Hematopoietic multipotent progenitor cell treated with erythropoietin and hydrocortisone succinate and interleukin-3 and kit ligand, for 8 days (in vitro differentiated cells): Measurements from ENCODE around the gene GCNT4.
A peak's percentile ranks its signal among the peaks of the same experiment; 100 is the strongest.

Source experiments
- DNase-seq: peaks from one replicate; pipeline ENCODE4 v3.0.0-alpha.2; 2015

The GCNT4 gene

DNA sequence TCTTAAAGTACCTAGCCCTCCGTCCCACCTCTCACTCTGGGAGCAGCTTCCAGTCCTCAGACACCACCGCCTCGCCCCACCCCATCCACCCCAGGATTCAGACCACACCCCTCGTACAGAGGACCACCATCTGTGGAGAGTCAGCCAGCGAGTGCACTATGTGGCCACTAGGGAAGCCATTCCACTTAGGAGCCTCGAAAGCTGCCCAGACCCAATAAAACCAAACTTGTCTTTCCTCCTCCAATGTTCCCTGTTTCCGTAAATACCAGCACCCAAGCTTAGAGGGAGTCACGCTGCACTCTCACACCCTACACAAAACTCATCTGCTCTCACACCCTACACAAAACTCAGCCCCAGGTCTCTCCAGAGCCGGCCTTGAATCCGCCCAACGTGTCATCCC is 1.9 kb downstream of the GCNT4 start:
- peak; percentile 51 for DNase-seq

GRCh38 chr5:75049456-75050351 is 2.7 kb downstream of the GCNT4 start:
- peak; percentile 76 for DNase-seq

- DNase-seq, result no peak
These were observed 3.9 kb downstream of the GCNT4 start for GRCh38 chr5:75048457-75048953.

GRCh38 chr5:75047356-75047755 is 5.0 kb downstream of the GCNT4 start:
- DNase-seq, result no peak

- peak; percentile 57 for DNase-seq
These were observed 5.8 kb downstream of the GCNT4 start for GRCh38 chr5:75046366-75047142.

DNA sequence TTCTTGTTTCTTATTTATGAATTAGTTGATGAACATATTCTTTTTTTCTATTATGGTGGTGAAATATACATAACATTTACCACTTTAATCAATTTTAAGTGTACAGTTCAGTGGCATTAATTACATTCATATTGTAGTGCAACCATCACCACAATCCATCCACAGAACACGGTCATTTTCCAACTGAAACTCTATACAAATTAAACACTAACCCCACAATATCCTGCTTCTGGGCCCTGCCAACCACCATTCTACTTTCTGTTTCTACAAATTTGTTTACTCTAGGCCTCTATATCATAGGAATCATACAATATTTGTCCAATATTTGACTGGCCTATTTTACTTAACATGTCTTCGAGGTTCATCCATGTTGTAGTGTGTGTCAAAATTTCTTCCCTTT is 7.3 kb downstream of the GCNT4 start:
- DNase-seq, result no peak

GRCh38 chr5:75044406-75044805 is 8.0 kb downstream of the GCNT4 start:
- DNase-seq, result no peak

DNA sequence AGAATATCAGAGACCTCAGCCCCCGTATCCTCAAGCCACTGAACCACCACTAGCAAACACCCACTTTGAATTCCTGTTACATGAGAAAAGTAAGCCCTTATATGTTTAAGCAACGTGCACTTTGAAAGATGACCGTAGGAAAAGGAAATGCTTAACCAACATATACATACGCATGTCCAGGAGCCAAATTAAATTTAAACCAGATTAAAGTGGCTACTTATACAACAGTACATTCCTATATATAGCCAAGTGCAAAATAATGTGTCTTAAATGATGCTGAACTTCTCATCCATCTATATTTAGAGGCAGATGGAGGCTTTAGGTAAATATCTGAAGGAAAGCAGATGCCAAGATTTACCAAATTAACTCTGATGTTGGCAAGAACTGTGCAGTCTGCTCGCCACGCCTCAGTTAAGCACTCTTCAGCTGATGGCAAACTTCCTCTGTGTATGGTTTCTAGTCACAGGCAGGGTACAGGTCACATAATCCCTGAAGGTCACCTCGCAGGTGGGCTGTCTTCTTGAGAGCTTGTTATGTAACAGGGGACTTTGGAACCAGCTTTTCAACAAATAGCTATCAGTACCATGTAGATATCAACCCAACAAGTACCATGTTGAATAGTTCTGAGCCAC is 8.6 kb downstream of the GCNT4 start:
- no peak for DNase-seq

DNA sequence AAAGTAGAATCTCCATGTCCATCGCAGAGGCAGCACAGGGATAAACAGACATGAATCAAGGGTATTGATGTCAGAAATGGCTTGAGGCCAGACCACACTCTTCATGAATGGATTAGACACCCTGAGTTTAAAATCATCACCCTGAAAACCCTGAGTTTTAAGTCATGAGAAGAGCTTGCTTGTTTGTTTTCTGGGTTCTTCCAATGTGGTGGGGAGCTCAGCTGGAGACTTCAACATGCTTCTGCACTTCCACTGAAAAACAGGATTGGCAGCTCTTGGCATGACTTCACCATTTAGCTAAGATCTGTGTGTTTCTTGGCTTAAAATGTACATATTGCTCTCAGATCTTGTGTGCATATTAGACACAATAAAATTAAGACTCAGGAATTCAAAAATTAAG is 9.8 kb downstream of the GCNT4 start:
- no peak for DNase-seq

GRCh38 chr5:75040973-75041372 is 11.4 kb downstream of the GCNT4 start:
- no peak for DNase-seq

GRCh38 chr5:75037106-75037505 is 15.3 kb downstream of the GCNT4 start:
- no peak for DNase-seq

DNA sequence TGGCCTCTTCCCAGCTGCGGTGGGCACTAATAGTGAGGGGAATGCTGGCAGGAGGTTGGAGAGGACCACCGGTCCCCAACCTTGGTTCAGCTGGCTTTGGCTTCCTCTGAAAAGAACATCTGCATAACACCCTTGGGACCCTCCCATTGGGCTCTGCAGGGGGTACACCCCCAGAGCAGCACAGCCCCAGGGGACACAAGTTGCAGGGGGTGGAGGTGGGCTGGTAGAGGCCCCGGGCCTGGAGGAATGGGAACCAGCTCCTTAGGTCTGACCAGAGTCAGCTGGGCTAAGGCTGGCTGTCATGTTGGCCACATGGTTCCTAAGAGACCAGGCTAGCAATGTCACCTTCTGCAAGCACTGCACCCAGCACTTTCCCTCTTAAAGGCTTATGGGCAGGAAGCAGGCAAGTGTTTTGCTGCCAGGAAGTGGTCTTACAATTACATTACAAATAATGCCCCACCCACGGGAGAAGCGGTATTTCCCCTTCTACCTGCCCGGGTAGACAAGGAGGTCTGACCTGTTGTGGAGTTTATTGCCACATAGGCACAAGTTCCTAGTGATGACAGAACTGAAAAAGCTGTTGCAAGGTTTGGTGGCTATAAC is 18.1 kb downstream of the GCNT4 start:
- no peak for DNase-seq

DNA sequence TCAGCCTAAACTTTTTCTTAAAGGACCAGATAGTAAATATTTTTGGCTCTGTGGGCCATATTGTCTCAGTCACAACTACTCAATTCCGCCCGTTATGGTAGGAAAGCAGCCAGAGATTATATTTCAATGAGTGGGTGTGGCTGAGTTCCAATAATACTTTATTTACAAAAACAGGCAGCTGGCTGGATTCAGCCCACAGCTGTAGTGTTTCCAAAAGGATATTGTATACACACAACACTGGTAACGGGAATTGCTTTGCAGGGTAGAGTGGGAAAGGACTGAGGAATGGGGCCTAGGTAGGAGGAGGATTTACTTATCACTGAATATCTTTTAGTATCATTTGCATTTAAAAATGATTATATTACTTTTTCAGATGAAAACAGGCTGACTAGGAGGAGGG is 21.0 kb downstream of the GCNT4 start:
- DNase-seq, result no peak

DNA sequence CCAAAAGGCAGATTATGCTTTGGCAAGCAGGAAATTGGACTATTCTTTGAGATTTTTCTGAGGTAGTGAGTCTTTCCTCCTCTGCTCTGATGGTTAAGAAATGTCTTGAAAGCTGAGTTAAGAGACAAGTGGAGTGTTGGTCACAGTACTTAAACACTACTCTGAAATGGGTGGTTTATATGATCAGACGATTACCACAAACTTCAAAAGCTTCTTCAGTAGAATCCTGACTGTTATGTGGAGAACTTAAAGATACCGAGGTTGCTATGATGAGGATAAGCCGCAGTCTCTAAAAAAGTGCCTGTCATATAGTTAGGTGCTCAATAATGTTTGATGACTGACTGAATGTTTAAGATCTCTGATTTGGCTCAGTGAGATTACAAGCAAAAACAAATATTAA is 24.3 kb downstream of the GCNT4 start:
- DNase-seq, result no peak

DNA sequence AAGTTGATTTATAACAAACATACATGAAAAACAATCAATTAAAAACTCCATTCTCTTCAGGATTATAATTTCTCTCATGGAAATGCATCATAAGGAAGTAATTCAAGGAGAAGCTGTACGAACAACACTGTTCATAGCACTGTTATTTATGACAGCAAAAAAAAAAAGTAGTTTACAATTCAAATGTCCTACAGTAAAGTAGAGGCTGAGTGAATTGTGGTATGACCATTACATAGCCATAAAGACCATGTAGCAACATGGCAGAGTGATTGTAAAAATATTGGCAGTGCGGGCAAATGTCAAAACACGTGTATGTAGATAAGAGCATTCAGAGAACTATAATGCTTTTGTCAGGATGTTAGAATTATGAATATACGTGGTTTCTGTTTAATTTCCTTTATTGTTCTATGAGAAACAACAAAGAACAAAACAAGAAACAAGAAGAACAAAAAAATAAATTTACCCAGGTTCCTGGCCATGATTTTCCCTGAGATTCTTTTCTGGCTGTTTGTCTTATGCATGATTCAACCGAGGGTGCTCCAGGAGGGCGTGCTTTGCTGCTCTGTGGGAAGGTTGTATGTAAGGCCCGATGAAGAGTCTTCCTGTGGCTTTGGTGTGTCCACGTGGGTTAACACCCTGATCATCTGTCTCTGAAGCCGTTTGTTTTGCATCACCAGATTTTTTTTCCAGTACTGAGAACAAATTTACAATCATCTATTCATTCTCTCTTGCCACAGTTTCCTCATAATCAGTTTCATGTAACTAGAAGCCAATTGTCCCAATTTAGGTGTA is 28.8 kb downstream of the GCNT4 start:
- no peak for DNase-seq

- no peak for DNase-seq
These were observed 30.6 kb downstream of the GCNT4 start for GRCh38 chr5:75021800-75022199.

GRCh38 chr5:75021219-75021618 is 31.1 kb downstream of the GCNT4 start:
- no peak for DNase-seq

DNA sequence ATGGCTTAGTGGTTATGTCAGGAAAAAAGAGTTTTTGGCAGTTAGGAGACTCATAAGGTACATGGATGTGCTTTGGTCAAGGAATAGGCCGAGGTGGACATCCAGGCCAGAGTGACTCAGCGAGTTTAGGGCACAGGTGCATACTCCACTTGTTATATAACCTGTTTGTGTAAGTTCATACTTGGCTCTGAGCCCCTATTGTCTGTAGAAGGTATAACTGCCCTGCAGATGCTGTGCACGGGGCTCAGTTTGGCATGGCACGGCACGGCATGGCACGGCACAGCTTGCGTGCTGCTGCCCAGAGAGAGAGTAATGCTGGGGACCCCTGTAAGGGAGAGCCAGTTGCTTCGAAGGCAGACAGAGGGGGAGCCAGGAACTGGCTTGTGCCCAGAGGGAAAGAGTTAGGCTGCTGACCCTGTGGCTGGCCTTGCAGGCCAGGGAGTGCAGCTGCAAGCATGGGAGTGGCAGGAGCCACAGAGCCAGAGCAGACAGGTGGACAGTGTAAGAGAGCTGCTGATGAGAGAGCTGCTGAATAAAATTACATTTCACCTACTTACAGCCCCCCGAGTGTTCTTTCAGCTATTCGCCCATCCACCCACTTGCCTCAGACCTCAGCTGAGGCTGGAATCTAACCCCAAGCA is 32.2 kb downstream of the GCNT4 start:
- DNase-seq, result no peak

DNA sequence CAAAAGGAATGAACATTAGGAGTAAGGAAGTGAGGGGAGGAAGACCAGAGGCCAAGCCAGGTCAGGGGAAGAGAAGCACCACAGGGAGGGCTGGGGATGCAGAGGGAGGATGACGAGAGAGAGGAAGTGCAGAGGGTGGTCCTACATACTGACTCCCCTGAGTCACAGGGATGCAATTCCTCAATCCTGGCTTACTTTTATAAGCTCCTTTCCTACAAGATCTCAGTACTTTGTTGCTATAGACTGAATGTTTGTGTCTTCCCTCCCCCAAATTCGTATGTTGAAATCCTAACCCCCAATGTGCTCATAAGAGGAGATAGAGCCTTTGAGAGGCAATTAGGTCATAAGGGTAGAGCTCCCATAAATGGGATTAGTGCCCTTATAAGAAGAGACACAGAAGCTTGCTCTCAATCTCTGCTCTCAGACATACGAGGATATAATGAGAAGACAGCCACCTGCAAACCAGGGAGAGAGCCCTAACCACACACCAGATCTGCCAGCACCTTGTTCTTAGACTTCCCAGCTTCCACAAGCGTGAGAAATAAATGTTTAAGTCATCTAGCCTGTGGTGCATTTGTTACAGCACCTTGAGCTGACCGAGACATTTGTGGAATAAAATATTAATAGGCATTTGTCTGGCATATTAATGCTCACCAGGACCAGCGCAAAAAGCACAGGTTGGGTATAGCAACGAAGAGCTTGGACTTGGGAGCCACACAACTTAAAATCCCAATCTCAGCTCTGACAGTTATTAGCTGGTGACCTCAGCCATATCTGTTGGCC is 33.4 kb downstream of the GCNT4 start:
- DNase-seq, result no peak

DNA sequence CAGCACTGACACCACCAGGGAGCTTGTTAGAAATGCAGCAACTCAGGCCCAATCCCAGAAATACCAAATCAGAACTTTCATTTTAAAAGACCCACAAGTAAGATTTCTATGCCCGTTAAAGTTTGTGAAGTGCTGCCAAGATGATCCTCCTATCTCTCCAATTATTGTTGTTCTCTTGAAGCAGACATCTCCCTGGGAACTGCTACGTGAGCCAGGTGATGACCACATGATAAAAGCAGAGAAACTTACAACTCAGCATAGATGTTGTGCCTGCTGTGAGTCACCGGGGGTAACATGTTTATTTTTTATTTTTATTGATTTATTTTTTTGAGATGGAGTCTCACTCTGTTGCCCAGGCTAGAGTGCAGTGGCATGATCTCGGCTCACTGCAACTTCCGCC is 34.4 kb downstream of the GCNT4 start:
- no peak for DNase-seq

DNA sequence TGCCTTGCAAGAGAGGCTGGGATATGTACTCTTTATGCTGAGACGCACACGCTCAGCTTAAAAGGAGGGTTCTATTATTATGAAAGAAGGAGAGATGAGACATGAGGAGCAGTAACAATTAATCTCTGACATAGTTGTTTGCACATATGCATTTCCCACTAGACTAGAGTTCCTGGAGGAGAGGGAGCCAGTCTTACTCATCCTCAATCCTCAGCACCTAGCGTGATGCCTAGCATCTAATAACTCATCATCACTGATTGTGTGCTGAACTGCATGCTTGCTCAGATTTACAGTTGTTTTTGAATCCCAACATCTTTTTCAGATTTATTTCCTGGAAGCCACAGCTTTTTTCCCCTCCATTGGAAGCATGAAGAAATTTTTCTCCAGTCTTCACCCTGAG is 35.5 kb downstream of the GCNT4 start:
- no peak for DNase-seq
